Tibial artery (tissue), 4 donors: ENCODE measurements around the gene IL36B.

Source experiments
- DNase-seq, 2 donors: peaks; one replicate each; pipeline ENCODE4 v3.0.0-alpha.2; 2019
- H3K27ac ChIP-seq, 2 donors: fragments of 200-600 bp; sonication (generic) in 1 of 2; 1 replicate in 1 of 2; 2 replicates in 1 of 2; pipeline ENCODE4 v1.5.1; 2018 to 2019; ENCODE audit warnings: mild to moderate bottlenecking in 1 of 2
- H3K27me3 ChIP-seq, 2 donors: fragments of 200-600 bp; sonication (generic) in 1 of 2; one replicate each; pipeline versions ENCODE4 v1.5.1 to v1.6.0; 2016 to 2019
- H3K36me3 ChIP-seq, 3 donors: fragments of 200-600 bp; sonication (generic) in 2 of 3; one replicate each; pipeline ENCODE4 v1.5.1; 2016 to 2019; ENCODE audit warnings: mild to moderate bottlenecking in 2 of 3
- H3K4me1 ChIP-seq, 4 donors: fragments of 200-600 bp; sonication (generic) in 2 of 4; 1 replicate in 3 of 4; 2 replicates in 1 of 4; pipeline ENCODE4 v1.5.1; 2016 to 2019
- H3K4me3 ChIP-seq, 2 donors: fragments of 200-600 bp; sonication (generic) in 1 of 2; 1 replicate in 1 of 2; 2 replicates in 1 of 2; pipeline ENCODE4 v1.5.1; 2018 to 2019; ENCODE audit warnings: mild to moderate bottlenecking in 2 of 2
- H3K9me3 ChIP-seq, 3 donors: fragments of 200-600 bp; sonication (generic) in 1 of 3; one replicate each; pipeline ENCODE4 v1.5.1; 2016 to 2019
- intact Hi-C: fragments of 100-400 bp; cut with DNase I; formaldehyde crosslinking; loops from one replicate; pipeline ENCODE4 v1.15.0; 2023; ENCODE audit warnings: low total_unique reads
- TF ChIP-seq, protein P1 (sequence below), 2 experiments: fragments of 200-600 bp in 1 of 2; fragments of 450-650 bp in 1 of 2; IDR thresholded peaks; one replicate each; pipeline ENCODE4 v1.5.1; 2017 to 2019; ENCODE audit warnings: antibody characterized with exemption in 2 of 2, mild to moderate bottlenecking in 1 of 2, moderate library complexity in 1 of 2

The IL36B gene

GRCh38 chr2:113038291-113038690, 14.4 kb downstream of the IL36B start:
- Histone ChIP-seq H3K9me3 (no peaks in the 10 kb centered on the region), H3K27ac (no peak overlapping the region), H3K27me3 (no peaks in the 10 kb centered on the region), H3K4me3 (no peak overlapping the region), H3K36me3 (no peaks in the 10 kb centered on the region), H3K4me1 (no peaks in the 10 kb centered on the region)
- TF ChIP-seq, protein P1, sequence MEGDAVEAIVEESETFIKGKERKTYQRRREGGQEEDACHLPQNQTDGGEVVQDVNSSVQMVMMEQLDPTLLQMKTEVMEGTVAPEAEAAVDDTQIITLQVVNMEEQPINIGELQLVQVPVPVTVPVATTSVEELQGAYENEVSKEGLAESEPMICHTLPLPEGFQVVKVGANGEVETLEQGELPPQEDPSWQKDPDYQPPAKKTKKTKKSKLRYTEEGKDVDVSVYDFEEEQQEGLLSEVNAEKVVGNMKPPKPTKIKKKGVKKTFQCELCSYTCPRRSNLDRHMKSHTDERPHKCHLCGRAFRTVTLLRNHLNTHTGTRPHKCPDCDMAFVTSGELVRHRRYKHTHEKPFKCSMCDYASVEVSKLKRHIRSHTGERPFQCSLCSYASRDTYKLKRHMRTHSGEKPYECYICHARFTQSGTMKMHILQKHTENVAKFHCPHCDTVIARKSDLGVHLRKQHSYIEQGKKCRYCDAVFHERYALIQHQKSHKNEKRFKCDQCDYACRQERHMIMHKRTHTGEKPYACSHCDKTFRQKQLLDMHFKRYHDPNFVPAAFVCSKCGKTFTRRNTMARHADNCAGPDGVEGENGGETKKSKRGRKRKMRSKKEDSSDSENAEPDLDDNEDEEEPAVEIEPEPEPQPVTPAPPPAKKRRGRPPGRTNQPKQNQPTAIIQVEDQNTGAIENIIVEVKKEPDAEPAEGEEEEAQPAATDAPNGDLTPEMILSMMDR (IDR thresholded peaks at IDR 0.05) = no peak
- no peak for DNase-seq
- intact Hi-C loops = no loop called here

- Histone ChIP-seq H3K4me1 (no peaks in the 10 kb centered on the region), H3K4me3 (no peak overlapping the region), H3K9me3 (no peaks in the 10 kb centered on the region), H3K36me3 (no peaks in the 10 kb centered on the region), H3K27me3 (no peaks in the 10 kb centered on the region), H3K27ac (no peak overlapping the region)
- intact Hi-C loops = no loop called here
- DNase-seq = no peak
- TF ChIP-seq, protein P1 (IDR thresholded peaks at IDR 0.05) = no peak
These were observed 15.9 kb downstream of the IL36B start for GRCh38 chr2:113036763-113037162.

DNA sequence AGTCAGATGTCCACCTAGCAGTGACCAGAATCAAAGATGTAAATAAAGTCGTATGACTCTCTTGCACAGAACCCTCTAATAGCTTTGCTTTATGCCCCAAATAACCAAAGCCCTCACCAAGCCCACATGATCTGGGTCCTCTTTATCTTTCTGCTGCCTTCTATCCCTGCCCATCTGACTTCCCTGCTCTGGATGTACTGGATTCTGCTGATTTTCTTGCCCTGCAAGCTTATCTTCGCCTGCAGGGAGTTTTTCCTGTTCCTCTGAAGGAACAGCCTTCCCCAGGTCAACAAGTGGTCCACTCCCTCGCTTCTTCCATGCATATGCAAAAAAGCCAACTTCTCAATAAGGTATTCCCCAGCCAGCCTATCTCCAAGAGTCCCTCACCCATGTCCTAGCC, 18.7 kb downstream of the IL36B start:
- no peaks in the 10 kb centered on the region for H3K36me3 ChIP-seq
- H3K27me3 ChIP-seq = peaks cover 0 to under 1% of the 10 kb centered on the region in 2 donors
- intact Hi-C loops = no loop called here
- H3K4me1 ChIP-seq = no peaks in the 10 kb centered on the region
- no peak overlapping the region for H3K4me3 ChIP-seq
- TF ChIP-seq, protein P1 (IDR thresholded peaks at IDR 0.05) = no peak
- no peak for DNase-seq
- no peak overlapping the region for H3K27ac ChIP-seq
- H3K9me3 ChIP-seq = no peaks in the 10 kb centered on the region

DNA sequence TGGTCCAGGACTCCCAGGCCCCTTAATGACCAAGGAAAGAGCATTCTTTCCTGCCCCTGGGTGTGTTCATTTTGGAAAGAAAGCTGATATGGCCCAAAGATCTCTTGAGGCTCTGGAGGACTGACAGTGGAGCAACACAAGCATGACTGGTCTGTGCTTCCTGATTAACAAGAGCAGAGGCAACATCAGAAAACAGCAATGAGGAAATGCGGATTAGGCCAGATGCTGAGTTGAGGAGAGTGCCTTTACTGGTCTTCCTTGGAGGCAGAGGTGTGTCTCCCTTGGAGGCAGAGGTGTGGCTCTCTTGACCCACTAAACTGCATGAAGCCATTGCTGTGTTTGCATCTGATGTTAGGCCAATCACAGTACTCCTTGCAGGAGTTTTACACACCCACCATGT, 19.9 kb downstream of the IL36B start:
- H3K9me3 ChIP-seq = no peaks in the 10 kb centered on the region
- no peak overlapping the region for H3K4me3 ChIP-seq
- H3K27ac ChIP-seq = no peak overlapping the region
- H3K27me3 ChIP-seq = peaks cover 0 to 2% of the 10 kb centered on the region in 2 donors
- no peaks in the 10 kb centered on the region for H3K4me1 ChIP-seq
- TF ChIP-seq, protein P1 (IDR thresholded peaks at IDR 0.05) = no peak
- no peaks in the 10 kb centered on the region for H3K36me3 ChIP-seq
- no peak for DNase-seq
- intact Hi-C loops = no loop called here

DNA sequence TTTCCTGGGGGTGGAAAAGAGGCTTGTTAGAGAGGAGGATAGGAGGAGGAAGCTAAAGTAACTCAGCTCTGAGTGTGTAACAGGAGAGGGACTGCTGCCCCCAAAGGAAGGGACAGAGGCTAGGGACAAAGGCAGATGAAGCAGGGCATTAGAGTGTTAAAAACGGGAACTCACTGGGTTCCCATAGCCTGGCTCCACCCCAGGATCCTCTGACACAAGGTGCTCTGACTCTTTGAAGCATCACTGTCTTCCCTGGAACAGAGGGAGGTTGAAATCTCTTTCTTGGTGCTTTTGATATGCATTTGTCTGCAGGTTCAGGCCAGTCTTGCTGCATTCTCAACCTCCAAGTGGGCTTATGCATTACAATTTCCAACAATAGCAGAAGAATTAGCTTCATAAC, 24.6 kb downstream of the IL36B start:
- Histone ChIP-seq H3K9me3 (no peaks in the 10 kb centered on the region), H3K4me1 (no peaks in the 10 kb centered on the region), H3K27me3 (peaks cover 0 to 2% of the 10 kb centered on the region in 2 donors), H3K4me3 (no peak overlapping the region), H3K27ac (no peak overlapping the region), H3K36me3 (no peaks in the 10 kb centered on the region)
- TF ChIP-seq, protein P1 (IDR thresholded peaks at IDR 0.05) = no peak
- intact Hi-C loops = no loop called here
- no peak for DNase-seq

DNA sequence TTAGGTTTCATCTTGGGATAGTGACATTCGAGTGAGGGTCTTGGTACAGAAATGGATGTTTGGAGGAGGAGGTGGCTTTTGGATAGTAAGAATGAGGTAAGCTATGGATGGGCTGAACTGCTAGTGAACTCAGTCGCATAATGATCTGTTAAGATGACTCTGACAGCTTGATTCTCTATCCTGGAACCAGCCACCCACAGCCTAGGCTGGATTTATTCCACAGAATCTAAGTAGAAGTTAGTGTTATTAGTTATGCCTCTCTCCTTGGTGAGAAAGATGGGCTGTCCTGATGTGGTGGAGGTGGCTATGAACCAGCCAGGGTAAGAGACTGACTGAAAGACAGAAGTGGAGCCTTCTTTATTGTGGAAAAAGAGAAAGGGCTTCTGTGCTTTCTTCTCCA, 25.0 kb downstream of the IL36B start:
- Histone ChIP-seq H3K27ac (no peak overlapping the region), H3K9me3 (no peaks in the 10 kb centered on the region), H3K36me3 (no peaks in the 10 kb centered on the region), H3K4me1 (no peaks in the 10 kb centered on the region), H3K27me3 (peaks cover 0 to 2% of the 10 kb centered on the region in 2 donors), H3K4me3 (no peak overlapping the region)
- no peak for DNase-seq
- intact Hi-C loops = no loop called here
- TF ChIP-seq, protein P1 (IDR thresholded peaks at IDR 0.05) = no peak
